ENCODE results near the gene FAM83B.

FAM83B gene

GRCh38 chr6:54846857-54847674 is 495 bp downstream of the FAM83B start (continued):
- peak; percentile 97 for TF ChIP-seq PRDM10 (tag by site-specific recombination; IDR thresholded peaks at IDR 0.05)
- peak; percentile 24 for TF ChIP-seq SP2 (tag by site-specific recombination; IDR thresholded peaks at IDR 0.05)
- TF ChIP-seq ZNF138 (tag by site-specific recombination; IDR thresholded peaks at IDR 0.05; ENCODE audit: borderline replicate concordance), result no peak
- TF ChIP-seq ZNF76 (tag by site-specific recombination; IDR thresholded peaks at IDR 0.05; ENCODE audit: borderline replicate concordance, low read depth), result peak; percentile 83
- 0 out of 2 replicates have a peak, but pooled peaks have one; percentile 22 for TF ChIP-seq MZF1 (tag by site-specific recombination; IDR thresholded peaks at IDR 0.05; ENCODE audit: borderline replicate concordance)
- no peak for TF ChIP-seq KLF16 (tag by site-specific recombination; IDR thresholded peaks at IDR 0.05)
- no peak for TF ChIP-seq HOXD13 (CRISPR knock-in tag; IDR thresholded peaks at IDR 0.05; ENCODE audit: borderline replicate concordance)
- no peak for TF ChIP-seq ZNF354C (tag by site-specific recombination; IDR thresholded peaks at IDR 0.05; ENCODE audit: borderline replicate concordance, low read depth)
- TF ChIP-seq ZSCAN5A (tag by site-specific recombination; IDR thresholded peaks at IDR 0.05), result no peak
- no peak for TF ChIP-seq ZFP37 (tag by site-specific recombination; IDR thresholded peaks at IDR 0.05)
- no peak for TF ChIP-seq ZNF530 (tag by site-specific recombination; IDR thresholded peaks at IDR 0.05; ENCODE audit: low read depth)

- peaks cover 21% of the 10 kb centered on the region for H3K4me1 ChIP-seq (ENCODE audit: control insufficient read depth, insufficient read depth, low read length)
- peak overlapping the region; percentile 79 for H3K4me3 ChIP-seq (ENCODE audit: low read depth, low read length)
- no peaks in the 10 kb centered on the region for H3K36me3 ChIP-seq (ENCODE audit: control insufficient read depth in 2 of 2, insufficient read depth in 1 of 2, low read length in 2 of 2)
- H3K9me3 ChIP-seq (ENCODE audit: control insufficient read depth, insufficient read depth, low read depth, low read length), result no peaks in the 10 kb centered on the region
- POLR2A ChIA-PET, result interaction anchor here (0.6 to 1.1 kb wide), 3 partner anchors 32 to 261 kb away, joined by 3 to 13 read pairs (median 3); no protein-coding TSS in a partner anchor
- H3K27ac ChIP-seq (ENCODE audit: extremely low read depth, low read depth, low read length), result peak overlapping the region; percentile 97
- CTCF ChIA-PET, result interaction anchor here (0.6 kb wide), 1 partner anchor 1210 kb away, joined by 3 read pairs; no protein-coding TSS in a partner anchor
- TF ChIP-seq MYNN (tag by site-specific recombination; IDR thresholded peaks at IDR 0.05; ENCODE audit: borderline replicate concordance), result no peak
- no peak for TF ChIP-seq ZNF184 (tag by site-specific recombination; IDR thresholded peaks at IDR 0.05)
- peak; percentile 52 for TF ChIP-seq PRDM6 (tag by site-specific recombination; IDR thresholded peaks at IDR 0.05)
- peak; percentile 80 for TF ChIP-seq KLF1 (tag by site-specific recombination; IDR thresholded peaks at IDR 0.05)
- no peak for TF ChIP-seq CTCF (tag by site-specific recombination; IDR thresholded peaks at IDR 0.05)
- TF ChIP-seq HOXD13 (CRISPR knock-in tag; IDR thresholded peaks at IDR 0.05; ENCODE audit: borderline replicate concordance), result no peak
- no peak for TF ChIP-seq KLF17 (tag by site-specific recombination; IDR thresholded peaks at IDR 0.05)
- TF ChIP-seq ZFHX2 (tag by site-specific recombination; conservative IDR thresholded peaks at IDR 0.05), result peak; percentile 38
- TF ChIP-seq SCRT2 (tag by site-specific recombination; IDR thresholded peaks at IDR 0.05), result peak; percentile 92
- peak; percentile 21; the same call in 1 of the 2 replicates for TF ChIP-seq SCRT1 (tag by site-specific recombination; IDR thresholded peaks at IDR 0.05; ENCODE audit: borderline replicate concordance)
These were observed 1.4 kb downstream of the FAM83B start for GRCh38 chr6:54847799-54848597.

Data from HEK293 (cell line).